Measurements from ENCODE around the gene PLSCR3. TPM values are rescaled to one million over a fixed set of nuclear protein-coding genes. Genes with fewer than 3 reads are reported as not detected.

PLSCR3 gene
- total and polyA plus RNA-seq, 2 experiments from 2014 or later, result 30.0 to 34.3 TPM

DNA sequence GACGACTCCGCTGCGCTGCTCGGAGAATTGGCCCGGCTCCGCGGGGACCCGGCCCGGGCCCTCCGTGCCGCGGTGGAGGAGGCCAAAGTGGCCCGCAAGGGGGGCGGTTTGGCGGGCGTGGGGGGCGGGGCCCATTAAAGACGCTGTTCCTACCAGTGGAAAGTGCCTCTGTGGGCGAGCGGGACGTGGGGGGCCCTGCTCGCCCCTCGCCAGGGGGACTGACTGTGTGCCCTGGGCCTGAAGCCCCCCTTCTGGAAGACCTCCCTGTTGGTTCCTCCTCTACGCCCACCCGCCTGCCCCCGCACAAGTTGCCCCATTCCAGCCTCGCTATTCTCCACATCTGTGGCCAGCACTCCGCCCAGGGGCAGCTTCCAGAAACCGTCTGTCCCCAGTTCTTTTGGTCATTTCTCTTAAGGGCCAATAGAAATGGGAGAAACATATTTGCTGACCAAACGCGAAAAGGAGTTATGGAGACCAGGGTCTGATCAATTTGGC lies 43.1 kb upstream of the PLSCR3 start (continued):
- TF ChIP-seq, protein P1, sequence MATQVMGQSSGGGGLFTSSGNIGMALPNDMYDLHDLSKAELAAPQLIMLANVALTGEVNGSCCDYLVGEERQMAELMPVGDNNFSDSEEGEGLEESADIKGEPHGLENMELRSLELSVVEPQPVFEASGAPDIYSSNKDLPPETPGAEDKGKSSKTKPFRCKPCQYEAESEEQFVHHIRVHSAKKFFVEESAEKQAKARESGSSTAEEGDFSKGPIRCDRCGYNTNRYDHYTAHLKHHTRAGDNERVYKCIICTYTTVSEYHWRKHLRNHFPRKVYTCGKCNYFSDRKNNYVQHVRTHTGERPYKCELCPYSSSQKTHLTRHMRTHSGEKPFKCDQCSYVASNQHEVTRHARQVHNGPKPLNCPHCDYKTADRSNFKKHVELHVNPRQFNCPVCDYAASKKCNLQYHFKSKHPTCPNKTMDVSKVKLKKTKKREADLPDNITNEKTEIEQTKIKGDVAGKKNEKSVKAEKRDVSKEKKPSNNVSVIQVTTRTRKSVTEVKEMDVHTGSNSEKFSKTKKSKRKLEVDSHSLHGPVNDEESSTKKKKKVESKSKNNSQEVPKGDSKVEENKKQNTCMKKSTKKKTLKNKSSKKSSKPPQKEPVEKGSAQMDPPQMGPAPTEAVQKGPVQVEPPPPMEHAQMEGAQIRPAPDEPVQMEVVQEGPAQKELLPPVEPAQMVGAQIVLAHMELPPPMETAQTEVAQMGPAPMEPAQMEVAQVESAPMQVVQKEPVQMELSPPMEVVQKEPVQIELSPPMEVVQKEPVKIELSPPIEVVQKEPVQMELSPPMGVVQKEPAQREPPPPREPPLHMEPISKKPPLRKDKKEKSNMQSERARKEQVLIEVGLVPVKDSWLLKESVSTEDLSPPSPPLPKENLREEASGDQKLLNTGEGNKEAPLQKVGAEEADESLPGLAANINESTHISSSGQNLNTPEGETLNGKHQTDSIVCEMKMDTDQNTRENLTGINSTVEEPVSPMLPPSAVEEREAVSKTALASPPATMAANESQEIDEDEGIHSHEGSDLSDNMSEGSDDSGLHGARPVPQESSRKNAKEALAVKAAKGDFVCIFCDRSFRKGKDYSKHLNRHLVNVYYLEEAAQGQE (IDR thresholded peaks at IDR 0.05; ENCODE audit: unreplicated experiment), result no peak
- TF ChIP-seq ZNF331 (CRISPR knock-in tag; IDR thresholded peaks at IDR 0.05; ENCODE audit: low read depth) (no peak), STAT1 (IDR thresholded peaks at IDR 0.05; ENCODE audit: unreplicated experiment) (no peak), POLR2AphosphoS5 (IDR thresholded peaks at IDR 0.05; ENCODE audit: low read depth) (no peak), EZH2phosphoT487 (IDR thresholded peaks at IDR 0.05; ENCODE audit: unreplicated experiment) (no peak), CREB1 (CRISPR knock-in tag; IDR thresholded peaks at IDR 0.05; ENCODE audit: low read depth) (no peak)
- TF ChIP-seq, protein P2, sequence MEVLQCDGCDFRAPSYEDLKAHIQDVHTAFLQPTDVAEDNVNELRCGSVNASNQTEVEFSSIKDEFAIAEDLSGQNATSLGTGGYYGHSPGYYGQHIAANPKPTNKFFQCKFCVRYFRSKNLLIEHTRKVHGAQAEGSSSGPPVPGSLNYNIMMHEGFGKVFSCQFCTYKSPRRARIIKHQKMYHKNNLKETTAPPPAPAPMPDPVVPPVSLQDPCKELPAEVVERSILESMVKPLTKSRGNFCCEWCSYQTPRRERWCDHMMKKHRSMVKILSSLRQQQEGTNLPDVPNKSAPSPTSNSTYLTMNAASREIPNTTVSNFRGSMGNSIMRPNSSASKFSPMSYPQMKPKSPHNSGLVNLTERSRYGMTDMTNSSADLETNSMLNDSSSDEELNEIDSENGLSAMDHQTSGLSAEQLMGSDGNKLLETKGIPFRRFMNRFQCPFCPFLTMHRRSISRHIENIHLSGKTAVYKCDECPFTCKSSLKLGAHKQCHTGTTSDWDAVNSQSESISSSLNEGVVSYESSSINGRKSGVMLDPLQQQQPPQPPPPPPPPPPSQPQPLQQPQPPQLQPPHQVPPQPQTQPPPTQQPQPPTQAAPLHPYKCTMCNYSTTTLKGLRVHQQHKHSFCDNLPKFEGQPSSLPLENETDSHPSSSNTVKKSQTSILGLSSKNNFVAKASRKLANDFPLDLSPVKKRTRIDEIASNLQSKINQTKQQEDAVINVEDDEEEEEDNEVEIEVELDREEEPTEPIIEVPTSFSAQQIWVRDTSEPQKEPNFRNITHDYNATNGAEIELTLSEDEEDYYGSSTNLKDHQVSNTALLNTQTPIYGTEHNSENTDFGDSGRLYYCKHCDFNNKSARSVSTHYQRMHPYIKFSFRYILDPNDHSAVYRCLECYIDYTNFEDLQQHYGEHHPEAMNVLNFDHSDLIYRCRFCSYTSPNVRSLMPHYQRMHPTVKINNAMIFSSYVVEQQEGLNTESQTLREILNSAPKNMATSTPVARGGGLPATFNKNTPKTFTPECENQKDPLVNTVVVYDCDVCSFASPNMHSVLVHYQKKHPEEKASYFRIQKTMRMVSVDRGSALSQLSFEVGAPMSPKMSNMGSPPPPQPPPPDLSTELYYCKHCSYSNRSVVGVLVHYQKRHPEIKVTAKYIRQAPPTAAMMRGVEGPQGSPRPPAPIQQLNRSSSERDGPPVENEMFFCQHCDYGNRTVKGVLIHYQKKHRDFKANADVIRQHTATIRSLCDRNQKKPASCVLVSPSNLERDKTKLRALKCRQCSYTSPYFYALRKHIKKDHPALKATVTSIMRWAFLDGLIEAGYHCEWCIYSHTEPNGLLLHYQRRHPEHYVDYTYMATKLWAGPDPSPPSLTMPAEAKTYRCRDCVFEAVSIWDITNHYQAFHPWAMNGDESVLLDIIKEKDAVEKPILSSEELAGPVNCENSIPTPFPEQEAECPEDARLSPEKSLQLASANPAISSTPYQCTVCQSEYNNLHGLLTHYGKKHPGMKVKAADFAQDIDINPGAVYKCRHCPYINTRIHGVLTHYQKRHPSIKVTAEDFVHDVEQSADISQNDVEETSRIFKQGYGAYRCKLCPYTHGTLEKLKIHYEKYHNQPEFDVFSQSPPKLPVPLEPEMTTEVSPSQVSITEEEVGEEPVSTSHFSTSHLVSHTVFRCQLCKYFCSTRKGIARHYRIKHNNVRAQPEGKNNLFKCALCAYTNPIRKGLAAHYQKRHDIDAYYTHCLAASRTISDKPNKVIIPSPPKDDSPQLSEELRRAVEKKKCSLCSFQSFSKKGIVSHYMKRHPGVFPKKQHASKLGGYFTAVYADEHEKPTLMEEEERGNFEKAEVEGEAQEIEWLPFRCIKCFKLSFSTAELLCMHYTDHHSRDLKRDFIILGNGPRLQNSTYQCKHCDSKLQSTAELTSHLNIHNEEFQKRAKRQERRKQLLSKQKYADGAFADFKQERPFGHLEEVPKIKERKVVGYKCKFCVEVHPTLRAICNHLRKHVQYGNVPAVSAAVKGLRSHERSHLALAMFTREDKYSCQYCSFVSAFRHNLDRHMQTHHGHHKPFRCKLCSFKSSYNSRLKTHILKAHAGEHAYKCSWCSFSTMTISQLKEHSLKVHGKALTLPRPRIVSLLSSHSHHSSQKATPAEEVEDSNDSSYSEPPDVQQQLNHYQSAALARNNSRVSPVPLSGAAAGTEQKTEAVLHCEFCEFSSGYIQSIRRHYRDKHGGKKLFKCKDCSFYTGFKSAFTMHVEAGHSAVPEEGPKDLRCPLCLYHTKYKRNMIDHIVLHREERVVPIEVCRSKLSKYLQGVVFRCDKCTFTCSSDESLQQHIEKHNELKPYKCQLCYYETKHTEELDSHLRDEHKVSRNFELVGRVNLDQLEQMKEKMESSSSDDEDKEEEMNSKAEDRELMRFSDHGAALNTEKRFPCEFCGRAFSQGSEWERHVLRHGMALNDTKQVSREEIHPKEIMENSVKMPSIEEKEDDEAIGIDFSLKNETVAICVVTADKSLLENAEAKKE (CRISPR knock-in tag; IDR thresholded peaks at IDR 0.05), result no peak

All from GM23338 (cell line).